ENCODE measurements around the gene JHY. TPM values are rescaled to one million over a fixed set of nuclear protein-coding genes. Genes with fewer than 3 reads are reported as not detected.

The JHY gene
- total RNA-seq, 2 donors from 2014 or later, result 4.9 to 7.0 TPM

DNA sequence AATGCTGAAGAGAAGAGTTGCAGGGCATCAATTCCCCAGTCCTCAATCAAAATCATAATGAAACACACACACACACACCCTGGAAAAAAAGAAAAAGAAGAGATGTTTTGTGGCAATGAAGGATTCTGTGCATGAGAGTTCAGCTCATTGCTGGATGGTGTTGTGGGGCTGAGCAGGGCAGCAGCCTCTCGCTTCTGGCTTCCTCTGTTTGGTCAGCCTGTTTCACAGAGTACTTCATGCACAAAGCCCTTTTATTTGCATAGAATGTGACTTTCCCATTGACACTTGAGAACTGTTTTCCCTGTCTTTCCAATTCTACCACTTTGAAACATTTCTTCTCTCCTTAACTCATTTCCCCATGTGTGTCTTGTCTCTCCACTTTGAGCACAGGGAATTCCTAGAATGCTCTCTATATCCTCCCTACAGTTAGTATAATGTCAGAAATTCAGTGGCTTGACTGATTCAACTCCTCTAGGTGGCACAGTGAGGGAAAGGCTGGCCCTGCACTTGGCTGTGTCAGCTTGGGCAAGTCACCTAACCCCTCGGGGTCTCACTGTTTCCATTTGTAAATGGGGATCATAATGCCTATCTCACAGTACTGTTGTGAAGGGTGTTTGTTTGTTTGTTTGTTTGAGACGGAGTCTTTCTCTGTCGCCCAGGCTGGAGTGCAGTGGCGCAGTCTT is 124.4 kb downstream of the JHY start:
- Histone ChIP-seq H3K9me3 (no peaks in the 10 kb centered on the region), H3K27me3 (replicated peaks; ENCODE audit: insufficient read depth) (no peaks in the 10 kb centered on the region), H3K4me3 (no peak overlapping the region), H3K4me1 (ENCODE audit: control insufficient read depth in 1 of 2, low read depth in 2 of 2) (no peaks in the 10 kb centered on the region), H3K27ac (no peak overlapping the region), H3K36me3 (no peaks in the 10 kb centered on the region)
- no peak for DNase-seq (ENCODE audit: low spot score)
- TF ChIP-seq, protein P1, sequence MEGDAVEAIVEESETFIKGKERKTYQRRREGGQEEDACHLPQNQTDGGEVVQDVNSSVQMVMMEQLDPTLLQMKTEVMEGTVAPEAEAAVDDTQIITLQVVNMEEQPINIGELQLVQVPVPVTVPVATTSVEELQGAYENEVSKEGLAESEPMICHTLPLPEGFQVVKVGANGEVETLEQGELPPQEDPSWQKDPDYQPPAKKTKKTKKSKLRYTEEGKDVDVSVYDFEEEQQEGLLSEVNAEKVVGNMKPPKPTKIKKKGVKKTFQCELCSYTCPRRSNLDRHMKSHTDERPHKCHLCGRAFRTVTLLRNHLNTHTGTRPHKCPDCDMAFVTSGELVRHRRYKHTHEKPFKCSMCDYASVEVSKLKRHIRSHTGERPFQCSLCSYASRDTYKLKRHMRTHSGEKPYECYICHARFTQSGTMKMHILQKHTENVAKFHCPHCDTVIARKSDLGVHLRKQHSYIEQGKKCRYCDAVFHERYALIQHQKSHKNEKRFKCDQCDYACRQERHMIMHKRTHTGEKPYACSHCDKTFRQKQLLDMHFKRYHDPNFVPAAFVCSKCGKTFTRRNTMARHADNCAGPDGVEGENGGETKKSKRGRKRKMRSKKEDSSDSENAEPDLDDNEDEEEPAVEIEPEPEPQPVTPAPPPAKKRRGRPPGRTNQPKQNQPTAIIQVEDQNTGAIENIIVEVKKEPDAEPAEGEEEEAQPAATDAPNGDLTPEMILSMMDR (IDR thresholded peaks at IDR 0.05), result no peak
- no peak for ATAC-seq (ENCODE audit: insufficient number of reproducible peaks, low FRiP score, low read depth)

Other genes starting within 250 kb of the JHY start
- gene UBASH3B, start 227.0 kb upstream of the JHY start, total RNA-seq, result 10 to 100 TPM in 1 of 2 donors, 1 to 10 TPM in 1; 6.1 to 12.3 TPM
- under 1 TPM in 1 of 2 donors, not detected in 1; 0.27 TPM for gene CRTAM, start 44.3 kb upstream of the JHY start, total RNA-seq
- gene BSX, start 99.1 kb downstream of the JHY start, total RNA-seq, result not detected
- gene HSPA8, start 179.4 kb downstream of the JHY start, total RNA-seq, result 100 to 1,000 TPM; 728 to 947 TPM

Data from thoracic aorta (tissue), 2 donors.